ENCODE measurements around the gene CHCHD3.

GRCh38 chr7:132857031-132857430 lies 224.9 kb downstream of the CHCHD3 start:
- TF ChIP-seq POLR2A (IDR thresholded peaks at IDR 0.05; ENCODE audit: low read depth, low read length) (no peak), POU2F2 (IDR thresholded peaks at IDR 0.05; ENCODE audit: low read depth, low read length) (no peak)
